ENCODE results near the gene ZMIZ2. TPM values are rescaled to one million over a fixed set of nuclear protein-coding genes. Genes with fewer than 3 reads are reported as not detected.

Gene ZMIZ2
- total and polyA plus RNA-seq, 2 of the 8 experiments (the other 6 are each of a cell fraction or from before 2014, with no cell fraction given): 24.4 to 66.4 TPM

GRCh38 chr7:44799939-44800338 is 51.3 kb downstream of the ZMIZ2 start:
- Histone ChIP-seq H3K9me3 (ENCODE audit: insufficient read depth in 2 of 2, low read depth in 1 of 2, low read length in 1 of 2) (no peaks in the 10 kb centered on the region), H4K91ac (replicated peaks; ENCODE audit: insufficient read length, low read length) (no peak overlapping the region), H3K27me3 (replicated peaks in 1 of 4; ENCODE audit: control insufficient read depth in 3 of 4, extremely low read depth in 1 of 4, insufficient read depth in 3 of 4, low read length in 3 of 4) (no peaks in the 10 kb centered on the region), H2BK5ac (ENCODE audit: low read depth, low read length) (no peak overlapping the region), H4K5ac (ENCODE audit: insufficient read length, low read depth, low read length) (no peak overlapping the region), H3K4me3 (ENCODE audit: extremely low read depth in 1 of 4, insufficient read depth in 2 of 4, low read depth in 3 of 4, low read length in 4 of 4) (no peak overlapping the region), H2BK120ac (replicated peaks; ENCODE audit: low read depth, low read length) (no peak overlapping the region), H3K27ac (ENCODE audit: low read depth, low read length) (no peak overlapping the region), H2BK15ac (ENCODE audit: low read length) (no peak overlapping the region), H3K79me2 (ENCODE audit: control insufficient read depth in 1 of 2, insufficient read depth in 2 of 2, low read length in 2 of 2) (peaks cover 19 to 41% of the 10 kb centered on the region in 2 experiments), H3K36me3 (ENCODE audit: control insufficient read depth in 2 of 4, insufficient read depth in 4 of 4, low read length in 3 of 4) (peaks cover 32 to 74% (median 50%) of the 10 kb centered on the region in 4 experiments), H2BK20ac (ENCODE audit: low read length) (no peak overlapping the region), H4K8ac (ENCODE audit: extremely low read depth, insufficient read depth, low read length) (no peak overlapping the region), H2AFZ (ENCODE audit: low read length) (no peak overlapping the region), H3K56ac (replicated peaks; ENCODE audit: insufficient read length, low read depth, low read length) (no peak overlapping the region), H3K23ac (ENCODE audit: insufficient read length) (no peak overlapping the region), H2BK12ac (ENCODE audit: low read depth, low read length) (no peak overlapping the region), H3K18ac (ENCODE audit: extremely low read depth, low read length) (no peak overlapping the region), H3K4ac (replicated peaks; ENCODE audit: insufficient read length, low read depth, low read length) (no peak overlapping the region), H3K79me1 (ENCODE audit: low read depth, low read length) (no peaks in the 10 kb centered on the region), H3K4me2 (ENCODE audit: insufficient read depth in 1 of 2, low read depth in 2 of 2, low read length in 2 of 2) (no peak overlapping the region), H2AK5ac (ENCODE audit: low read depth, low read length) (no peak overlapping the region), H3K14ac (ENCODE audit: insufficient read length) (no peak overlapping the region), H4K20me1 (replicated peaks in 1 of 2; ENCODE audit: control insufficient read depth in 1 of 2, insufficient read depth in 2 of 2, low read length in 2 of 2) (peaks cover 26 to 29% of the 10 kb centered on the region in 2 experiments), H3K9ac (replicated peaks in 1 of 4; ENCODE audit: extremely low read depth in 1 of 4, low read depth in 3 of 4, low read length in 3 of 4) (no peak overlapping the region), H3K23me2 (ENCODE audit: low read depth, low read length) (peaks cover 5% of the 10 kb centered on the region), H3K4me1 (replicated peaks in 1 of 4; ENCODE audit: control insufficient read depth in 3 of 4, insufficient read depth in 4 of 4, low read length in 3 of 4) (peaks cover 0 to 5% (median 0%) of the 10 kb centered on the region in 4 experiments; a peak in 3 of 7 replicates)
- WGBS, 2 experiments (ENCODE audit: extremely low coverage in 1 of 2, insufficient coverage in 1 of 2, insufficient read length in 1 of 2, insufficient replicate concordance in 2 of 2, low coverage in 1 of 2, low lambda C conversion rate in 2 of 2, missing lambda C conversion rate in 1 of 2): 68% methylated on average over 4 of the region's 4 CpGs; no CpG with 5 or more reads in 1 of the 2 experiments
- FAIRE-seq (no peak), DNase-seq (ENCODE audit: low read depth in 1 of 2, low spot score in 2 of 2) (no peak)
- CTCF ChIA-PET (ENCODE audit: partially characterized antibody): no interaction called here
- TF ChIP-seq POLR2A (IDR thresholded peaks at IDR 0.05; ENCODE audit: control extremely low read depth in 1 of 2, low read depth in 2 of 2, low read length in 2 of 2): peak in 1 of 2 experiments; percentile 70; a peak in 2 of 3 replicates
- TF ChIP-seq, protein P1, sequence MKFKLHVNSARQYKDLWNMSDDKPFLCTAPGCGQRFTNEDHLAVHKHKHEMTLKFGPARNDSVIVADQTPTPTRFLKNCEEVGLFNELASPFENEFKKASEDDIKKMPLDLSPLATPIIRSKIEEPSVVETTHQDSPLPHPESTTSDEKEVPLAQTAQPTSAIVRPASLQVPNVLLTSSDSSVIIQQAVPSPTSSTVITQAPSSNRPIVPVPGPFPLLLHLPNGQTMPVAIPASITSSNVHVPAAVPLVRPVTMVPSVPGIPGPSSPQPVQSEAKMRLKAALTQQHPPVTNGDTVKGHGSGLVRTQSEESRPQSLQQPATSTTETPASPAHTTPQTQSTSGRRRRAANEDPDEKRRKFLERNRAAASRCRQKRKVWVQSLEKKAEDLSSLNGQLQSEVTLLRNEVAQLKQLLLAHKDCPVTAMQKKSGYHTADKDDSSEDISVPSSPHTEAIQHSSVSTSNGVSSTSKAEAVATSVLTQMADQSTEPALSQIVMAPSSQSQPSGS (IDR thresholded peaks at IDR 0.05; ENCODE audit: low read length): no peak
- TF ChIP-seq HDAC6 (IDR thresholded peaks at IDR 0.05; ENCODE audit: low read depth, low read length): no peak
- TF ChIP-seq TCF12 (IDR thresholded peaks at IDR 0.05; ENCODE audit: low read depth, low read length): no peak
- TF ChIP-seq EZH2 (IDR thresholded peaks at IDR 0.05; ENCODE audit: low read depth, low read length, severe bottlenecking): no peak
- no peak for TF ChIP-seq NRF1 (IDR thresholded peaks at IDR 0.05; ENCODE audit: low read depth, low read length)
- TF ChIP-seq BCL11A (IDR thresholded peaks at IDR 0.05; ENCODE audit: low read depth in 2 of 2, low read length in 2 of 2): no peak
- no peak for TF ChIP-seq RFX5 (IDR thresholded peaks at IDR 0.05; ENCODE audit: borderline replicate concordance, low read depth, low read length)
- peak; percentile 12; the same call in 1 of the 2 replicates for TF ChIP-seq POLR2AphosphoS5 (IDR thresholded peaks at IDR 0.05; ENCODE audit: low read depth, low read length)
- POLR2A ChIA-PET (ENCODE audit: partially characterized antibody): interaction anchor here (0.8 to 4.0 kb wide), 13 partner anchors 9 to 229 kb away, joined by 3 to 27 read pairs (median 5); partner anchors contain the start of gene H2AZ2

Data from H1 (cell line).